GM19043 (cell line): ENCODE data around the gene TSPO.

Source experiments
- ATAC-seq: cut with Tn5 transposase; IDR thresholded peaks from one replicate; pipeline ENCODE4 v1.9.1; 2021; ENCODE audit warnings: low read depth; ENCODE audit not compliant: unreplicated experiment

TSPO gene

GRCh38 chr22:43199541-43199940, 48.2 kb downstream of the TSPO start:
- no peak for ATAC-seq

- no peak for ATAC-seq
Measured at GRCh38 chr22:43200031-43200430, 48.7 kb downstream of the TSPO start.

GRCh38 chr22:43200555-43200954, 49.2 kb downstream of the TSPO start:
- no peak for ATAC-seq

- ATAC-seq: no peak
Measured at GRCh38 chr22:43201486-43202219, 50.3 kb downstream of the TSPO start.

- no peak for ATAC-seq
Measured at GRCh38 chr22:43202326-43202725, 51.0 kb downstream of the TSPO start.

- ATAC-seq: no peak
Measured at GRCh38 chr22:43202756-43203410, 51.5 kb downstream of the TSPO start.

- ATAC-seq: no peak
Measured at GRCh38 chr22:43203471-43203981, 52.2 kb downstream of the TSPO start.

GRCh38 chr22:43205261-43205691, 53.9 kb downstream of the TSPO start:
- ATAC-seq: no peak

GRCh38 chr22:43205748-43206508, 54.6 kb downstream of the TSPO start:
- ATAC-seq: no peak

GRCh38 chr22:43206509-43207161, 55.3 kb downstream of the TSPO start:
- no peak for ATAC-seq

GRCh38 chr22:43207386-43207785, 56.0 kb downstream of the TSPO start:
- ATAC-seq: no peak

GRCh38 chr22:43207849-43208702, 56.7 kb downstream of the TSPO start:
- ATAC-seq: no peak

GRCh38 chr22:43208703-43209522, 57.6 kb downstream of the TSPO start:
- no peak for ATAC-seq

GRCh38 chr22:43209523-43209890, 58.1 kb downstream of the TSPO start:
- no peak for ATAC-seq

- no peak for ATAC-seq
Measured at GRCh38 chr22:43209971-43210370, 58.6 kb downstream of the TSPO start.

GRCh38 chr22:43210631-43211515, 59.5 kb downstream of the TSPO start:
- ATAC-seq: no peak

GRCh38 chr22:43211941-43212433, 60.6 kb downstream of the TSPO start:
- ATAC-seq: no peak

GRCh38 chr22:43212434-43212952, 61.1 kb downstream of the TSPO start:
- ATAC-seq: no peak
